HG03460 (cell line): Measurements from ENCODE around the gene CAPZA1.

Experiments
- ATAC-seq: cut with Tn5 transposase; IDR thresholded peaks from one replicate; pipeline ENCODE4 v1.9.1; 2021; ENCODE audit not compliant: unreplicated experiment

CAPZA1 gene

GRCh38 chr1:112713466-112714312 is 94.1 kb downstream of the CAPZA1 start:
- ATAC-seq, result peak; percentile 34

DNA sequence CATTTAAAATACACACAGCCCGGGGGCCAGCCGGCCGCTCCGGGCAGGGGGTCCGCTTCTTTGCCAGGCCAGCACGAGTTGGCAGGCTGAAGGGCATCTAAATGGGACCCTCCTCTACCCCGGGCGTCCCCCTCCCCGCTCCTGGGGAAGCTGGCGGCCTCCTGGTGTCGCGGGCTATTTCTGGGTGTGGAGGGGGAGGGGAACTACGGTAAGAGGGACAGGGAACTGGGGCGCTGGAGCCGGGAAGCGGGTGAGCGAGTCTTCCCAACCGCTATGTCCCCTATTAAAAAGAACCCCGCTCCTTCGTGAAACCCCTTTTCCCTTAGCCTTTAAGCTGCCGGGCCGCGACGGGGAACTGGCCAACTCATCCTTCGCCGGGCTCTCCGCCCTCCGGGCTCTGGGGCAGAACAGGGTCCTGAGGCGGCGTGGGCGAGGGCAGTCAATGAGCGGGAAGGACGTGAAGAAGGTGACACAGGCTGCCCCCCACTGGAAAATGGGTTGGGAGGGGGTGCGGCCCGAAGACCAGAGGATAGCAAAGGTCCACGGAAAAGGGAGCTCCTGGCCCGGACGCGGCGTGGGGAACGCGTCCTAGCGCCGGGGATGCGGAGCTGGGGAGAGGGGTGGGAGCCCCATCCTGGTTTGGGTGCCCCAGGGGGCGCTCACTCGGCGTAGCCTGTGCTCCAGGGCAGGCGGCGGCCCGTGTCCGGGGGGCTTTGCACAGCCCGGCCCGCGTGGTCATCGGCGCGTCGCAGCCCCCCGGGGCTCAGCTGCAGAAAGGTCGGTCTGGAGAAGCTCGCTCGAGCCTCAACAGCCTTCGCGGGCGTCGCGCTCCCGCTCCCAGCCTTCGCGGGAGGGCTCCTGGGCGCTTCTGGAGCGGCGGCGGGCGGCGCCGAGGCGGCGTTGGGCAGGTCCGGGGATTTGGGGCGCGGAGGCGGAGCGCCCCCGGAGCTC is 95.0 kb downstream of the CAPZA1 start:
- peak; percentile 1 for ATAC-seq

GRCh38 chr1:112715264-112716053 is 95.8 kb downstream of the CAPZA1 start, which contains the start of gene PPM1J:
Gene PPM1J, minus strand, starts transcription at chr1:112715332. Its CDS starts 31 bp downstream, at chr1:112715301.
- peak; percentile 73 for ATAC-seq

- no peak for ATAC-seq
Observed at GRCh38 chr1:112716133-112716720, 96.6 kb downstream of the CAPZA1 start.

GRCh38 chr1:112717263-112717873 is 97.7 kb downstream of the CAPZA1 start:
- ATAC-seq, result no peak

DNA sequence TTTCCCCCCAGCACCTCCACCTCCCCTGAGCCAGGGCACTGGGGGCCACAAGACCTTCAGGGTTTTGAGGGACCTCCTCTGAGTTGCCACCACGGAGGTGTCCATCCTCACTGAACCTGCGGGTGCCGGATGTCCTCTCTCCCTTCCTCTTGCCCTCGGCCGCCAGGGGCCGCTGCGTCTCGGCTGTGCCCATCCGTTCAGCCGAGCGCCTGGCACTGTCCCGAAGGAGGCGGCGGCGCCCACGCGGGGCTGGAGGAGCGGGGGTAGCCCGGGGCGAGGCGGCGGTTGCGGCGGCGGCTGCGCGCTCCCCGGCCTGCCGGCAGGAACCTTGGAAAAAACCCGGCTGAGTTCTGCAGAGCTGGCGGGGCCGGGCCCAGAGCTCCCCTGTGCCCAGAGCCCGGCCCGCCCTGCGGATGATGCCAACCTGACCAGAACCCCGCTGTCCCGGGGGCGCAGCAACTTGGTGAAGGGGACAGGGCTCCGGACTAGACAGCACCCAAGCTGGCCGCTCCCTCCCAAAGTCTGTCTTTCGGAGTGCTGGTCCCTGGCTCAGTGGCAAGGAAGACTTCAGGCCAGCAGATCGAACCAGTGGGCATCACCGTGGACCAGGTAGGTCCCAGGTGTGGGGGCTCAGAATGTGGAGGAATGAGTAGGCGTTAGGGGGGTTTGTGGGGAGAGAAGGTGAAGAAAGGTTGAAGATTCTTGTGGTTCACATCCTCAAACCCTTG is 99.2 kb downstream of the CAPZA1 start:
- no peak for ATAC-seq

DNA sequence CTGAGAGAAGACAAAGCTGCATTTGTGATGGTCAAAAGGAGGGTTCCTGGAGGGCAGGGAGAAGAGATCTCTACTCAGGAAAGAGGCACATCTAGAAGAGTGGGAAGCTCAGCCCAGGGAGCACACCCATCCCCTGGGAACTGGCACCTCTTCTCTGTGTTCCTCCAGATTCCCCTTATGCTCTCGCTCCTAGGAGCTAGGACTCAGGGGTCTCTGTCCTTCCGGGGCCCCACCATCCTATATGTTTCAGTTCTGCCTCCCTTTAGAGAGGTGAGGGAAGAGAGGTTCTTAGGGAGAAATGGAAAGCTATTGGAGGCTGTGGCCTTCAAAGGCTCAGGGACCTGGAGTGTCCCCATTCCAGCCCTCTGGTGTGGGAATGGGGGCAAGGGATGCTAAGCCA is 100.1 kb downstream of the CAPZA1 start:
- no peak for ATAC-seq

DNA sequence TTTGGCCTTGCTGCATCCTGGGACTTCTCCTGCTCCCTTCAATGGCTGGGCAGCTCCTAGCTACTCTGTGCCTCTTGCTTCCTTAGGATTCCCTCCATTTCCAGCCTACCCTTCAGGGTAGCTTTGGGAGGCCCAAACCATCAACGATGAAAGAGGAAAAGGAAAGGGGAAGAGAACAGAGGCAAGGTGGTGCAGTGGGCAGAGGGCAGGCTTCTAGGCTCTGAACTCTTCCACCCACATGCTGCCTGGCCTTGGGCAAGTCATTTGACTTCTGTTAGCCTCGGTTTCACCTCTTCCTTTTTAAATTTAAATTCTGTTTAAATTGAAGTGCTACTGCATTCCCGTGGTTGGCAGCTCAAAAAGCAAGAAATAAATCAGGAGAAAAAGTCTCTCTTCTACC is 101.2 kb downstream of the CAPZA1 start:
- ATAC-seq, result no peak
